ENCODE measurements around the gene MYO5A.
A peak's percentile ranks its signal among the peaks of the same experiment; 100 is the strongest.
"Not testable (repeated sequence)": the region's sequence is repeated elsewhere in the genome, so short reads cannot be mapped to it uniquely, and the experiment has no call there.

MYO5A gene

GRCh38 chr15:52459701-52460100 is 69.0 kb downstream of the MYO5A start:
- peak; percentile 7 for DNase-seq

DNA sequence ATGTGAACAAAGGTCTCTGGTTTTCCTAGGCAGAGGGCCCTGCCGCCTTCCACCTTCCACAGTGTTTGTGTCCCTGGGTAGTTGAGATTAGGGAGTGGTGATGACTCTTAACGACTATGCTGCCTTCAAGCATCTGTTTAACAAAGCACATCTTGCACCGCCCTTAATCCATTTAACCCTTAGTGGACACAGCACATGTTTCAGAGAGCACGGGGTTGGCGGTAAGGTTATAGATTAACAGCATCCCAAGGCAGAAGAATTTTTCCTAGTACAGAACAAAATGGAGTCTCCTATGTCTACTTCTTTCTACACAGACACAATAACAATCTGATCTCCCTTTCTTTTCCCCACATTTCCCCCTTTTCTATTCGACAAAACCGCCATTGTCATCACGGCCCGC is 69.4 kb downstream of the MYO5A start:
- not testable (repeated sequence) for DNase-seq

- DNase-seq = no peak
Measured at GRCh38 chr15:52448011-52448890, 80.4 kb downstream of the MYO5A start.

GRCh38 chr15:52445954-52446353 is 82.7 kb downstream of the MYO5A start:
- DNase-seq = no peak

GRCh38 chr15:52445553-52445952 is 83.1 kb downstream of the MYO5A start:
- no peak for DNase-seq

DNA sequence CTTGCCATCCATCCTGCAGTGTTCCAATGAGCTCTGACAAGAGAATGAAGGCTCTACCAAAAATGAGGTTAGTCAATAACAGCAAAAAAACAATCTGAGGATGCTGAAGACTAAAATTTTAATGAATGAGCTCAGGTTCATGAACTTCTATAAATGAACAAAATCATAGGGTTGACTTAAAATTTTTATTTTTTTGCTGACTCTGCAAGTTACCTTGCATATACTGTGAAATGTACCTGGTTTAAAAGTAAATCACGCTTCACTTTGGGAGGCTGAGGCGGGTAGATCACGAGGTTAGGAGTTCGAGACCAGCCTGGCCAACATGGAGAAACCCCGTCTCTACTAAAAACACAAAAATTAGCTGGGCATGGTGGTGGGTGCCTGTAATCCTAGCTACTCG is 85.5 kb downstream of the MYO5A start:
- not testable (repeated sequence) for DNase-seq

DNA sequence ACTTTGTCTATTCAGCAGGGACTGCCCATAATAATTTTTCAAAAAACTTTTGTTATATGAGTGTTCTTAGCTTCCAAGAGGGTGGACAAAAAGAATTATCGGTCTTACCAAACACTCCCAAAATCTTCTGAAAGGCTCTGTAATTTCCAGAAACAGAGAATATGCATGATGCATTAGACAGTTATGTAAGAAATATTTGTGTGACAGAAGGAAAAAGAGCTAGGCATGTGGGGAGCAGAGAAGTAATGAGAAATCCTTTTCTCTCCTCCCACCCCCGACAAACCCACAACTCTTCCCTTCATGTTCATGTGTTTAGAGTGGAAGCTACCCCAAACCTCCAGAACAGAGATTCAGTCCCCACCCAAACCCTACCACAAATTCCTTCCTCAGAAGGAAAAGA is 86.8 kb downstream of the MYO5A start:
- DNase-seq = no peak

- no peak for DNase-seq
Measured at GRCh38 chr15:52440946-52441345, 87.7 kb downstream of the MYO5A start.

DNA sequence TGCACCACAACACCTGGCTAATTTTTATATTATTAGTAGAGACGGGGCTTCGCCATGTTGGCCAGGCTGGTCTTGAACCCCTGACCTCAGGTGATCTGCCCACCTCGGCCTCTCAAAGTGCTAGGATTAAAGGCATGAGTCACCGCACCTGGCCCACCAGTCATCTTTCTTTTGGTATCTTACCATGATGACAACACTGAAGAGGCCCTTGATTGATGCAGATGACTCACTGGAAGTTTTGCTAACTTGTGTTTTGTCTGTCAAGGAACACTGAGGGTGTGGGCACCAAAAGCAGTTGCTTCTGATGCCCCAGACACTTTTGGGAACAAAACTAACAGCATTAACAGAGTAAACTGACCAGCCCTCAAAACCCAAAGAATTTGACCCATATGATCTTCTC is 88.3 kb downstream of the MYO5A start:
- no peak for DNase-seq

- no peak for DNase-seq
Measured at GRCh38 chr15:52439470-52439869, 89.2 kb downstream of the MYO5A start.

GRCh38 chr15:52439042-52439441 is 89.6 kb downstream of the MYO5A start:
- DNase-seq = not testable (repeated sequence)

- no peak for DNase-seq
Measured at GRCh38 chr15:52438047-52438446, 90.6 kb downstream of the MYO5A start.

DNA sequence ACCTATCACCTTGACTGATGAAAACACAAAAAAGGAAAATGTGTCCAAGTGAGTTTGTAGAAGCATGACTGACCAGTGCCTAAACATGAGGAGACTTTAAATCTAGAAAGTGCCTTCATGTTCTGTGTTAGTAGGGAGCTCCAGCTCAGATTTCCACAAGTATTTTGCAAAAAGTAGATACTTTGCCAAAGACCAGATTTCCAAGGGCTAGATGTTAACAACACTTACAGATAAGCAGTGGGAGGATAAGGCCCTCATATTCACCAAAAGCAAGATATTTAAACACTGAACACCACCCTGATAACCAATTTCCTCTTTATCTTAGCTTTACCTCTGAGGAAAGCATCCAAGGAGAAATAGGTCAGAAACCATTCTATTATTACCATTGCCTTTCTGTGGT is 91.0 kb downstream of the MYO5A start:
- DNase-seq = no peak

DNA sequence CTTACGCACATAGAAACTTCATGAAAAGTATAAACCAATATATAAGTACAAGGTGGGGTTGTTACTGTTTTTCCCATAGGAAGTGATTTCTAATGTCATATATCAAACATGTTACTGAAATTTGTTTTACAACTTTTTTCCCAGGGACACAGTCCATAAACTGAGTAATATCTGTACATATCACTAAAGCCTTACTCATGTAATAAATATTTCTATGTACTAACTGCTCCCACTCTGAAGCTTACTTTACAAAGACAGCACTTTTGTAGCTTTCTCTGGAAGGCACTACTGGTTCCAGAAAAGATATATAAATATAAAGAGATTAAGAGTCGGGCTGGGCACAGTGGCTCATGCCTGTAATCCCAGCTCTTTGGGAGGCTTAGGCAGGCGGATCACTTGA is 91.7 kb downstream of the MYO5A start:
- DNase-seq = no peak

- no peak for DNase-seq
Measured at GRCh38 chr15:52434885-52435284, 93.8 kb downstream of the MYO5A start.

GRCh38 chr15:52428297-52428696 is 100.4 kb downstream of the MYO5A start:
- no peak for DNase-seq

- DNase-seq = no peak
Measured at GRCh38 chr15:52427804-52428203, 100.9 kb downstream of the MYO5A start.

DNA sequence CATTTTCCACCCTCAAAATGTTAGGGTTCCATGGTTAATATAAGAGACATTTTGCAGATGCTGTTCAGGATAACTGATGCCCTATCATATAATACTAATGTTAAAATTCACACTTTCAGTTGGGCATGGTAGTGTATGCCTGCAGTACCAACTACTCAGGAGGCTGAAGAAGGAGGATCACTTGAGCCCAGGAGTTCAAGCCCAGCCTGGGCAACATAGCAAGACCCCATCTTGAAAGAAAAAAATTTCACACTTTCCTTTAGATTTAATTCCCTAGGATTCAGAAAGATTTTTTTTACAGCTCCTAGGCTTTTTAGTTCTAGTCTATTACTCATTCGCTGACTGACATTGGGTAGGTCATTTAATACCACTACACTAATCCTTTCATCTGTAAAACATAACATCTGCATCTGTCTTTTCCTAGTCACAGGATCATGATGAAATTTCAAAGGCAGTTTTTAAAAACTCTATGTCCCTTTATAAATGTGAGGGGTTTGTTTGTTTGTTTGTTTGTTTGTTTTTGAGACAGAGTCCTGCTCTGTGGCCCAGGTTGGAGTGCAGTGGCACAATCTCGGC is 103.7 kb downstream of the MYO5A start:
- no peak for DNase-seq

DNA sequence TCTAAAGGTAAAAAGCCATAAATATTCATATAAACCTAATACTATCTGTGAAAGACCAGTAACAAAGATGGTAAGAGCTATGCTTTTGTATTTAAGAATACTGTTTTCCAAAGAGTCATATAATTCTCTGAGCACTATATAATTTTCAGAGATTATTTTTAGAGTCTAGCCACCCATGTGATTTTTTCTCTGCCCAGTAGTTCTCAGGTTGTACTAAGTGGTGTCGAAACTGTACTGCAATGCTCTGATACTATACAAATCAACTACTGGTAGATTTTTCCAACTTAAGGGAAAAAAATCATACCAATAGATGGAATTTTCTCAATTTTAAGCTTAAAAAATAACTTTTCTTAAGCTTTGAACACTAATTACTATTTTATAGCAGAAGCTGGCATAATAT is 104.8 kb downstream of the MYO5A start:
- no peak for DNase-seq

DNA sequence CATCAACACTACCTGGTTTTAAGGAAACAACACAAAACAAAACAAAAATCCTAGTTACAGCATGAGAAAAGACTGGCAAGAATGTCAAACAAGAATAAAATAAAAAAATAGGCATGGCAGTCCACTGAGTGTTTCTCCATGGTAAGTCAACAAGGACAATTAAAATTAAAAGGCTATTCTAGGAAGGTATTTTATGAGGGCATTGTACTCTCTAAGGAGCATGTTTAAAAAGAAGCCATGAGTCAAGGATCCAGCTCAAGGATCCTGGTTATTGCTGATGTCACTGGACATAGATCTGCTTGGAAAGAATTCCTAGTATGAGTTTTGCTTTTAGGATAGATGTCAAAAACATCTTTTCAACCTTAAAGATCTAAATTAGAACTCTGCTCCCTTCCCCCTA is 106.7 kb downstream of the MYO5A start:
- DNase-seq = no peak

DNA sequence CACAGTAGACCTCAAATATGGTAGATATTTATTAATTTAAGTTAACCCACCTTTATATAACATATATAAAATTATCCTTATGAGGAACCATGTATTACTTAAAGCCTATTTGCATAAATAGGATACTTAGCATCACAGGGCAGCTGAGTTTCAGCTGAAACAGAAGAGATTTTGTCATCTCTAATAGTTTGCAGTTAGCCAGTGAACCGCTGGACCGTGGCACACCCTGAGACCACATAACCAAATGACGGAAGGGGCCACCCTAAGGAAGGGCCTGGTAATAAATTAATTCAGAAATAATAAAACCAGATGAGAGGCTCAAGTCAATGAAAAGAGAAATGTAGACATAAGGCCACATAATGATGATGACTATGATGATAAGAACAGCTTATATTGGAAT is 107.7 kb downstream of the MYO5A start:
- DNase-seq = no peak

DNA sequence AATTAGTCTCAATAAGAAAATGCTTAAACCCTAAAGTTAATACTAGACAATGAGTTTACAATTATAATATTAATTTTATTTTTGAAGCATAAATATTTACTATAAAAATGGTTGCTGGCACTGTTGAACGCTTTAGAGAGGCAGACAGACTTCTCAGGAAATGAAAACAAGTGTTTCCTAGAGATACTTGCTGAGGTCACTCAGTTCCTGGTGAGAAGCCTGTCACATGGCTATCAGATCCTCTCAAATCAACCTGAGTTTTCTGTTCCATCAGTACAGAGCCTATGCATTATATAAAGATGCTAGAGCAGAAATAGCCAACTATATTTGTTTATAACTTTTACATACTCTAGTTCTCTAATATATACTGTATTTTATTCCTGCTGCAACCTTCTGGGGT is 109.2 kb downstream of the MYO5A start:
- DNase-seq = no peak

DNA sequence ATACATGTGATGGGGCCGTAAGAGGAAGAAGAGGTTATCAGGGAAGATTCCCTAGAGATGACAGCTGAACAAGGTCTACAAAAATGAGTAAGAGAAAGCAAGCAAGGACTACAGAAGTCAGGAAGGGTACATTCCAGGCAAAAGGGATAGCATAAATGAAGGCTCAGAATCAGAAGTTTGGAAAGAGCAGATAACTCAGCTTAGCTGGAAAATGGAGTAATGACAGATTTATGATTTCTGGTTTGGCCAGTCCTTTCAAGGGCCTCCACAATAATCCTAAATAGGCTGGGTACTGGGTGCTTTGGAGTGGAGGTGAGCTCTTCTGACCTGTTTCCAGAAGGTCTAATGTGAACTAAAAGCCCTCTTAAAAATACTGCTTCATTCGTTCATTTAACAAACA is 110.7 kb downstream of the MYO5A start:
- no peak for DNase-seq

DNA sequence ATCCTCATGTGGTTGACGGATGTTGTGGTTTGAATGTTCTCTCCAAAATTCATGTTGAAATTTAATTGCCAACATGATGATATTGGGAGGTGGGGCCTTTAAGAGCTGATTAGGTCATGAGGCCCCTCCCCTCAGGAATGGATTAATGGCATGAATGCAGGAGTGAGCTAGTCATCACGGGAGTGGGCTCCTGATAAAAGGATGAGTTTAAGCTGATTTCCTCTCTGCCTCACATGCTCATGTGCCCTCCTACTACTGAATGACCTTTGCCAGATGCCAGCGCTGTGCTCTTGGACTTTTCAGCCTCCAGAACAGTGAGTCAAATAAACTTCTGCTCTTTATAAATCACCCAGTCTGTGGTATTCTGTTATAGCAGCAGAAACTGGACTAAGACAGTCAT is 111.2 kb downstream of the MYO5A start:
- DNase-seq = no peak

DNA sequence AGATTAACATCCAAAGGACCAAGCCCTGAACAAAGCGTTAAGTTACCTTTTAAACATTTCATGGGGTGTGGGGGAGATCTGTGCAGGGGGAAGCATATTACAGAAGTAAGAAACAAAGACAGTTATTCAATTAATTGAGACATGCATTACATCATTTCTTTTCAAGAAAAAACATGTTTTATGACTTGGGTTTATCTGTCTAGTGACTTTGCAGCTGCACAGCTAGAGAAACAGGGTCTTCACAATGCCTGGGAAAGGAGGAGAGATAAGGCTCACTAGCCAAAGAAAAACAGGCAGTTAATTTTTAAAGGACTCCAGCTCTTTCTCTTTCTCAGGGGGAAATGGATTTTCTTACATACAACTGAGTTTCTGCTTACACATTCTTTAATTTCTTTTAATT is 112.1 kb downstream of the MYO5A start:
- not testable (repeated sequence) for DNase-seq

All from activated gamma-delta T cell (primary cell).